ENCODE results near the gene CNGA2. TPM values are rescaled to one million over a fixed set of nuclear protein-coding genes. Genes with fewer than 3 reads are reported as not detected.

Gene CNGA2
- total and polyA plus RNA-seq, 2 of the 4 experiments (the other 2 are of a cell fraction): not detected

DNA sequence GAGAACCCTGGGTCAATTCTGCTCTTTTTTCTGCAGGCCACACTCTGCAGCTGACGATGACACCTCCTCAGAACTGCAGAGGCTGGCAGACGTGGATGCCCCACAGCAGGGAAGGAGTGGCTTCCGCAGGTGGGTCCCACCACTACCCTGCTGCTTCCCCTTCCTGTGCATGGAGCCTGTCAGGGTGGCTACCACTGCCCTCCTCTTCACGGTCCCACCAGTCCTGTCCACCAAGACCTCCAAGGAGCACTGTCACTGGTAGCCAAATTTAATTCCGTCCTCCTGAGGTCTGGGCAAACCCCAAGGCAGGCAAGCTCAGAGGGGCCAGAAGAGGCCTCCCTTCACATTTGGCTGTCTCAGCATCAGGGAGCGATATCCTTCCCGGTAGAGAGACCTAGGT is 4.2 kb downstream of the CNGA2 start:
- Histone ChIP-seq H3K27ac (ENCODE audit: insufficient read depth, low read length) (no peak overlapping the region), H3K14ac (replicated peaks; ENCODE audit: low read depth, low read length) (no peak overlapping the region), H4K20me1 (ENCODE audit: insufficient read depth, low read length) (no peaks in the 10 kb centered on the region), H2BK5ac (ENCODE audit: low read depth, low read length, poor library complexity, severe bottlenecking) (no peak overlapping the region), H3K4me2 (ENCODE audit: low read depth, low read length) (no peak overlapping the region), H3K9me1 (ENCODE audit: insufficient read depth, low read length) (no peaks in the 10 kb centered on the region), H4K91ac (ENCODE audit: insufficient read depth, low read depth, low read length) (no peak overlapping the region), H3K9me3 (ENCODE audit: control insufficient read depth, insufficient read depth, low read length) (peaks cover 13% of the 10 kb centered on the region; the same call in 1 of the 2 replicates), H3K27me3 (ENCODE audit: control insufficient read depth, insufficient read depth, low read length) (no peaks in the 10 kb centered on the region), H2AK9ac (replicated peaks; ENCODE audit: low read depth, low read length, poor library complexity) (no peak overlapping the region), H2BK120ac (ENCODE audit: low read depth, low read length) (no peak overlapping the region), H3K56ac (ENCODE audit: extremely low read depth, insufficient read depth, low read length) (no peak overlapping the region), H2BK15ac (ENCODE audit: low read depth, low read length) (no peak overlapping the region), H3K4me1 (ENCODE audit: control insufficient read depth, insufficient read depth, low read length) (no peaks in the 10 kb centered on the region), H3K18ac (ENCODE audit: low read depth, low read length) (no peak overlapping the region), H4K8ac (ENCODE audit: low read depth in 2 of 2, low read length in 2 of 2) (no peak overlapping the region), H4K5ac (ENCODE audit: low read depth, low read length) (no peak overlapping the region), H2AFZ (replicated peaks; ENCODE audit: low read length, poor library complexity) (no peak overlapping the region), H2BK20ac (ENCODE audit: low read depth, low read length) (no peak overlapping the region), H3K79me1 (ENCODE audit: low read depth in 1 of 2, low read length in 2 of 2) (no peaks in the 10 kb centered on the region), H3K4me3 (ENCODE audit: insufficient read depth, low read depth, low read length) (no peak overlapping the region), H3K23ac (ENCODE audit: low read depth, low read length) (no peak overlapping the region), H2AK5ac (ENCODE audit: low read depth, low read length) (no peak overlapping the region), H3K36me3 (ENCODE audit: control insufficient read depth, insufficient read depth, low read length) (no peaks in the 10 kb centered on the region), H3K4ac (ENCODE audit: low read depth, low read length) (no peak overlapping the region), H3K9ac (ENCODE audit: low read depth, low read length) (no peak overlapping the region)
- 50% methylated on average over 1 of the region's 7 CpGs; no CpG with 5 or more reads in 1 of the 2 experiments for WGBS, 2 experiments (ENCODE audit: extremely low coverage in 2 of 2, insufficient read length in 1 of 2)
- no peak for ATAC-seq (ENCODE audit: low read depth)
- no peak for DNase-seq
- BruUV-seq (replicated peaks): no TSS peak
- TF ChIP-seq CTCF (conservative IDR thresholded peaks at IDR 0.05; ENCODE audit: low read depth, low read length): no peak
- ChIA-PET CTCF (no interaction called here), POLR2A (ENCODE audit: unreplicated experiment) (no interaction called here)
- dilution Hi-C loops (cut with HindIII; ENCODE audit: low sequenced_read_pairs, unreplicated experiment): no loop called here
- in situ Hi-C loops (cut with MboI; ENCODE audit: low sequenced_read_pairs): no loop called here
- intact Hi-C loops (cut with micrococcal nuclease): no loop called here

All from IMR-90 (cell line).